ENCODE data around the gene SPATA33. TPM values are rescaled to one million over a fixed set of nuclear protein-coding genes. Genes with fewer than 3 reads are reported as not detected.
A peak's percentile ranks its signal among the peaks of the same experiment; 100 is the strongest.
"Not testable (repeated sequence)": the region's sequence is repeated elsewhere in the genome, so short reads cannot be mapped to it uniquely, and the experiment has no call there.

SPATA33 gene
- total RNA-seq, 1 donor from 2014 or later = 3.6 TPM

DNA sequence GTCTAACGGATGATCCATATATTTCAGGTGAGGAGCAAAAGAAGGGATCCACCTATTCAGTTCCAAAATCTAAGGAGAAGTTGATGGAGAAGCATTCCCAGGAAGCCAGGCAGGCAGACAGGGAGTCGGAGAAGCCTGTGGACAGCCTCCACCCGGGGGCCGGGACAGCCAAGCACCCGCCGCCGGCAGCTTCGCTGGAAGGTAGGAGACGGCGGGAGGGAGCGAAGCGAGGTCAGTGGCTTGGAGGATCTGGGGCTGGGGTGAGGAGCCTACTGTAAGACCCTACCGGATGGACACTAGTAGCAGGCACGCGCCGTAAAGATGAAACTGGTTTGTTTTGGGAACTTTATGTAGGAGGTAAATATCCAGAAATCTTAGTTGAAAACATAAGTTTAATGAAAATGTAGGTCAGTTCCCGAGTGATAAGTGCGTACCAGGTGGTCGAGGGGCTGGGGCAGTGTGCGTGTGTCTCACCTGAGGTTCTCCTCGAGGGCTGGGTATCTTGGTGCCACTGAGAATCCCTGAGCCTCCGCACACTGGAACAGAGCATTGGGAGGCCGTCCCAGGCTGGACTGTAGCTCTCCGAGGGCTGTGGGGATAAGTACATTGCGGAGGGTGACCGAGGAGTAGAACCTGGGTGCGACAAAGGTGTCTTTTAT is 714 bp downstream of the SPATA33 start:
- TF ChIP-seq, protein P1, sequence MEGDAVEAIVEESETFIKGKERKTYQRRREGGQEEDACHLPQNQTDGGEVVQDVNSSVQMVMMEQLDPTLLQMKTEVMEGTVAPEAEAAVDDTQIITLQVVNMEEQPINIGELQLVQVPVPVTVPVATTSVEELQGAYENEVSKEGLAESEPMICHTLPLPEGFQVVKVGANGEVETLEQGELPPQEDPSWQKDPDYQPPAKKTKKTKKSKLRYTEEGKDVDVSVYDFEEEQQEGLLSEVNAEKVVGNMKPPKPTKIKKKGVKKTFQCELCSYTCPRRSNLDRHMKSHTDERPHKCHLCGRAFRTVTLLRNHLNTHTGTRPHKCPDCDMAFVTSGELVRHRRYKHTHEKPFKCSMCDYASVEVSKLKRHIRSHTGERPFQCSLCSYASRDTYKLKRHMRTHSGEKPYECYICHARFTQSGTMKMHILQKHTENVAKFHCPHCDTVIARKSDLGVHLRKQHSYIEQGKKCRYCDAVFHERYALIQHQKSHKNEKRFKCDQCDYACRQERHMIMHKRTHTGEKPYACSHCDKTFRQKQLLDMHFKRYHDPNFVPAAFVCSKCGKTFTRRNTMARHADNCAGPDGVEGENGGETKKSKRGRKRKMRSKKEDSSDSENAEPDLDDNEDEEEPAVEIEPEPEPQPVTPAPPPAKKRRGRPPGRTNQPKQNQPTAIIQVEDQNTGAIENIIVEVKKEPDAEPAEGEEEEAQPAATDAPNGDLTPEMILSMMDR (IDR thresholded peaks at IDR 0.05; ENCODE audit: borderline replicate concordance) = no peak
- no peak for DNase-seq
- H3K27ac ChIP-seq (replicated peaks) = peak overlapping the region; percentile 87
- intact Hi-C loops (cut with micrococcal nuclease) = no loop called here
- peak overlapping the region; percentile 86 for H3K4me3 ChIP-seq
- no peaks in the 10 kb centered on the region for H3K9me3 ChIP-seq (replicated peaks)
- H3K36me3 ChIP-seq = peaks cover 18% of the 10 kb centered on the region
- no peaks in the 10 kb centered on the region for H3K27me3 ChIP-seq (ENCODE audit: low read depth)
- peaks cover 41% of the 10 kb centered on the region for H3K4me1 ChIP-seq

GRCh38 chr16:89660146-89660545 is 2.5 kb downstream of the SPATA33 start:
- TF ChIP-seq, protein P1 (IDR thresholded peaks at IDR 0.05; ENCODE audit: borderline replicate concordance) = no peak
- Histone ChIP-seq H3K9me3 (replicated peaks) (no peaks in the 10 kb centered on the region), H3K4me3 (no peak overlapping the region), H3K27me3 (ENCODE audit: low read depth) (no peaks in the 10 kb centered on the region), H3K27ac (replicated peaks) (no peak overlapping the region), H3K36me3 (peaks cover 22% of the 10 kb centered on the region), H3K4me1 (peaks cover 41% of the 10 kb centered on the region)
- intact Hi-C loops (cut with micrococcal nuclease) = no loop called here
- no peak for DNase-seq

DNA sequence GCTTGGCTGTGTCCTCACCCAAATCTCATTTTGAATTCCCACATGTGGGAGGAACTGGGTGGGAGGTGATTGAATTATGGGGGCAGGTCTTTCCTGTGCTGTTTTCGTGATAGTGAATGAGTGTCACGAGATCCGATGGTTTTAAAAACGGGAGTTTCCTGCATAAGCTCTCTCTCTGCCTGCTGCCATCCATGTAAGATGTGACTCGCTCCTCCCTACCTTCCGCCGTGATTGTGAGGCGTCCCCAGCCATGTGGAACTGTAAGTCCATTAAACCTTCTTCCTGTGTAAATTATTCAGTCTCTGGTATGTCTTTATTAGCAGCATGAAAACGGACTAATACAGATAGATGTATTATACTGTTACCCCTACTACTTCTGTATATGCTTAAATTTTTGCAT is 3.6 kb downstream of the SPATA33 start:
- Histone ChIP-seq H3K36me3 (peaks cover 22% of the 10 kb centered on the region), H3K4me3 (no peak overlapping the region), H3K9me3 (replicated peaks) (no peaks in the 10 kb centered on the region), H3K27me3 (ENCODE audit: low read depth) (no peaks in the 10 kb centered on the region), H3K4me1 (peaks cover 39% of the 10 kb centered on the region), H3K27ac (replicated peaks) (no peak overlapping the region)
- TF ChIP-seq, protein P1 (IDR thresholded peaks at IDR 0.05; ENCODE audit: borderline replicate concordance) = no peak
- intact Hi-C loops (cut with micrococcal nuclease) = no loop called here
- no peak for DNase-seq

DNA sequence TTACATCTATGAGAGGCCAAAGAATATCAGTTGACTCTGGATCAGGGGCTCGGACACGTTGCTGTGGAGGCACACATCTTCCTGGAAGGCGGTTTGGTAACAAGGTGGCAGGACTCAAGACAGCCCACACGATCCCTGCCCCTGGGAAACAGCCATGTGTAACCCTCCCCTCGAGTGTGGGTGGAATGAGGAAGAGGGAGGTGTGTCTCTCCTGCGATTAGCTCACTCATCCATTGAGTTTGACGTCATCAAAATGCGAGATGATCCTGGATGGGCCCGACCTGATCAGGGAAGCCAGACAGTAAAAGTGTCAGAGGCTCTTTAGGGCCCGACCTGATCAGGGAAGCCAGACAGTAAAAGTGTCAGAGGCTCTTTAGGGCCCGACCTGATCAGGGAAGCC is 6.6 kb downstream of the SPATA33 start:
- H3K4me3 ChIP-seq; intact Hi-C loops (cut with micrococcal nuclease): not testable (repeated sequence)

DNA sequence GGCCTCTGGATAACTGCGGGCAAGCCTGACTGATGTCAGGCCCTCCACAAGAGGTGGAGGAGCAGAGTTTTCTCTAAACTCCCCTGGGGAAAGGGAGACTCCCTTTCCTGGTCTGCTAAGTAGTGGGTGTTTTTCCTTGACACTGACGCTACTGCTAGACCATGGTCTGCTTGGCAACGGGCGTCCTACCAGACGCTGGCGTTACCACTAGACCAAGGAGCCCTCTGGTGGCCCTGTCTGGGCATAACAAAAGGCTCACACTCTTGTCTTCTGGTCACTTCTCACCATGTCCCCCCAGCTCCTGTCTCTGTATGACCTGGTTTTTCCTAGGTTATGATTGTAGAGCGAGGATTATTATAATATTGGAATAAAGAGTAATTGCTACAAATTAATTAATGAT is 9.4 kb downstream of the SPATA33 start:
- H3K9me3 ChIP-seq (replicated peaks); H3K4me3 ChIP-seq; H3K36me3 ChIP-seq; intact Hi-C loops (cut with micrococcal nuclease); H3K27ac ChIP-seq (replicated peaks); H3K4me1 ChIP-seq; DNase-seq; H3K27me3 ChIP-seq (ENCODE audit: low read depth): not testable (repeated sequence)

More for the DNA sequence above, 6.6 kb downstream of the SPATA33 start:
- not testable (repeated sequence) for DNase-seq; H3K27me3 ChIP-seq (ENCODE audit: low read depth); H3K27ac ChIP-seq (replicated peaks); H3K9me3 ChIP-seq (replicated peaks)
- H3K4me1 ChIP-seq = peaks cover 10% of the 10 kb centered on the region
- H3K36me3 ChIP-seq = peaks cover 22% of the 10 kb centered on the region

DNA sequence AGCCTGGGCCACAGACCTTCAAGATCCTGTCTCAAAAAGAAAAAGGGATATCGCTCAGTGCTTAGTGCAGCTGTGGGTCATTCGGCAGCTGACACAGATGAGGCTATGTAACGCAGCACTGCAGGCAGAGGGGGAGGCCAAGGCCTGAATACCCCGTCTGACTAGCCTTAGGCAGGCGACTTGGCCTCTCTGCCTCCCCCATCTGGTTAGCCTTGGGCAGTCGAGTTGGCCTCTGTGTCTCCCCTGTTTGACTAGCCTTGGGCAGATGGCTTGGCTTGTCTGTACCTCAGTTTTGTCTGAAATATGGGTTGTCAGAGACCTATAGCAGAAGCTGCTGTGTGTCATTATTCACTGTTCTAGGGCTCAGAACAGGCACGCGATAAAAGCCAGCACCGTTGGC is 10.0 kb downstream of the SPATA33 start:
- H3K27ac ChIP-seq (replicated peaks) = no peak overlapping the region
- H3K4me1 ChIP-seq = no peaks in the 10 kb centered on the region
- no peak for DNase-seq
- no peak overlapping the region for H3K4me3 ChIP-seq
- no peaks in the 10 kb centered on the region for H3K27me3 ChIP-seq (ENCODE audit: low read depth)
- peaks cover 8% of the 10 kb centered on the region for H3K36me3 ChIP-seq
- TF ChIP-seq, protein P1 (IDR thresholded peaks at IDR 0.05; ENCODE audit: borderline replicate concordance) = no peak
- intact Hi-C loops (cut with micrococcal nuclease) = no loop called here
- peaks cover 6% of the 10 kb centered on the region for H3K9me3 ChIP-seq (replicated peaks)

Measured in left ventricle myocardium inferior (tissue), 1 donor.